ENCODE measurements around the gene ADISSP. TPM values are rescaled to one million over a fixed set of nuclear protein-coding genes. Genes with fewer than 3 reads are reported as not detected.
A peak's percentile ranks its signal among the peaks of the same experiment; 100 is the strongest.

The ADISSP gene
- total RNA-seq, 1 donor from 2014 or later: 23.5 TPM

DNA sequence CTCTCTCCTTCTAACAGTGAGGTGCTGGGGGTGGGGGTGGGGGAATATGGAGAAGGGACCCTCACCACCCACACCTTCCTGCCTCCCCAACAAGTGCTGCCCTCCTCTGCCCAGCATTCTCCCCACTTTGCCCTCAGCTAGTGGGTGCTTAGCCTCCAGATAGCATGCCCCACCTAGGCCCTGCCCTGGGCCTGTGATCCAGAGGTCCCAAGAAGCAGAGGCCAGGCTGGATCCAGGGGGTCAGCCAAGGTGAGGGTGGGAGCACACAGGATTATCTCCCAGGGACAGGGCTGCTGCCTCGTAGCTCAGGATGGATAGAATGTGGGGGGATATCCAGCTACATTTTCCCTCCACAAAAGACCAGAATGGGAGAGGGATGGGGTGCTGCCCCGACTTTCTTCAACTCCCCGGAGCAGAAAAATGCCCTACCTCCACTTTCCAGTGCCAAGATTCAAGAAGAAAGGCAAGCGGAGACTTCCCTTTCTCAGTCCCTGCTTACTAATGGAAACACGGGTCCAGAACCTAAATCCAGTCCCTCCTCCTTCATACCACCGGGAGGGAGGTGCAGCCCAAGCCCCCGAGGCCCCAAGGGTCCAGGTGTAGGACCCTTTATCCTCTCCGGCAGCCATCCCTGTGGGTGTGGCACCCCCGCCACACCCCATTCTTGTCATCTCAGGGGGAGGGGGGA is 987 bp downstream of the ADISSP start:
- H3K36me3 Mint-ChIP-seq (ENCODE audit: low read depth): no peaks in the 10 kb centered on the region
- no peak for DNase-seq (ENCODE audit: low spot score)
- H3K4me1 Mint-ChIP-seq (ENCODE audit: low read depth): peaks cover 19% of the 10 kb centered on the region
- no peaks in the 10 kb centered on the region for H3K9me3 Mint-ChIP-seq (ENCODE audit: low read depth)
- no peak overlapping the region for H3K27ac Mint-ChIP-seq (ENCODE audit: unreplicated experiment)
- no peaks in the 10 kb centered on the region for H3K27me3 Mint-ChIP-seq (ENCODE audit: low read depth)
- H3K4me3 Mint-ChIP-seq (ENCODE audit: unreplicated experiment): peak overlapping the region; percentile 82
- TF ChIP-seq, protein P1, sequence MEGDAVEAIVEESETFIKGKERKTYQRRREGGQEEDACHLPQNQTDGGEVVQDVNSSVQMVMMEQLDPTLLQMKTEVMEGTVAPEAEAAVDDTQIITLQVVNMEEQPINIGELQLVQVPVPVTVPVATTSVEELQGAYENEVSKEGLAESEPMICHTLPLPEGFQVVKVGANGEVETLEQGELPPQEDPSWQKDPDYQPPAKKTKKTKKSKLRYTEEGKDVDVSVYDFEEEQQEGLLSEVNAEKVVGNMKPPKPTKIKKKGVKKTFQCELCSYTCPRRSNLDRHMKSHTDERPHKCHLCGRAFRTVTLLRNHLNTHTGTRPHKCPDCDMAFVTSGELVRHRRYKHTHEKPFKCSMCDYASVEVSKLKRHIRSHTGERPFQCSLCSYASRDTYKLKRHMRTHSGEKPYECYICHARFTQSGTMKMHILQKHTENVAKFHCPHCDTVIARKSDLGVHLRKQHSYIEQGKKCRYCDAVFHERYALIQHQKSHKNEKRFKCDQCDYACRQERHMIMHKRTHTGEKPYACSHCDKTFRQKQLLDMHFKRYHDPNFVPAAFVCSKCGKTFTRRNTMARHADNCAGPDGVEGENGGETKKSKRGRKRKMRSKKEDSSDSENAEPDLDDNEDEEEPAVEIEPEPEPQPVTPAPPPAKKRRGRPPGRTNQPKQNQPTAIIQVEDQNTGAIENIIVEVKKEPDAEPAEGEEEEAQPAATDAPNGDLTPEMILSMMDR (IDR thresholded peaks at IDR 0.05): no peak

DNA sequence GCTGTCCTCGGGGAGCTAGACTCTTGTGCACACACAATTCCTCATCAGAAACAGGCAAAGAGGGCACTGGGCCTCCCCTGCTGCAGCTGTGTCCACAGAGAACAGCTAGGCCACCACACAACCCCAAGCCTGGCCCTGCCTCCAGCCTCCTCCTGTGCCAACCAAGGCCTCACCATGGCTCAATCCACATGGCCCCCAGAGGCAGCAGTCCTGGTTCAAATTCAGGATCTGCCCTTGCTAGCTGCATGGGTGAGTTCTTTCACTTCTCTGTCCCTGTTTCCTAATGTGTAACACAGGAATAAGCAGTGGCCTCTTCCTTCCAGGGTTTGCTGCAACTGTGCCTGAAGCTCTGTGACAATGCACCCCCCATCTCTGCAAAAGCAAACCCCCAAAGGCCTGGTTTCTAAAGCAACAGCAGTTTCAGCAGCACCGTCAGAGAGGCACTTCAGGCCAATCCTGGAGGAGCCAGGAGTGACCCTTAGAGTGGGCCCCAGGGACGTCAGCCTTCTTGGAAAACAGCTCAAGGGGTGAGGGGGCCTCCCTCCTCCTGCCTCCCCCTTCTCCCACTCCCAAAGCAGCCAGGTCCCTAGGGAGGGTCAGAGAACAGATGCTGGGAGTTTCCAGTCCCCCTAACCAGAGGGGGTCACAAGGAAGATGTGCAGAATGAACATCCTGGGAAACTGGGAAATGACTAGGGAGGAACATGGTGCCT is 2.2 kb downstream of the ADISSP start:
- Mint-ChIP-seq H3K9me3 (ENCODE audit: low read depth) (no peaks in the 10 kb centered on the region), H3K27ac (ENCODE audit: unreplicated experiment) (no peak overlapping the region), H3K4me1 (ENCODE audit: low read depth) (peaks cover 19% of the 10 kb centered on the region), H3K4me3 (ENCODE audit: unreplicated experiment) (no peak overlapping the region), H3K27me3 (ENCODE audit: low read depth) (no peaks in the 10 kb centered on the region), H3K36me3 (ENCODE audit: low read depth) (no peaks in the 10 kb centered on the region)
- TF ChIP-seq, protein P1 (IDR thresholded peaks at IDR 0.05): no peak
- DNase-seq (ENCODE audit: low spot score): no peak

DNA sequence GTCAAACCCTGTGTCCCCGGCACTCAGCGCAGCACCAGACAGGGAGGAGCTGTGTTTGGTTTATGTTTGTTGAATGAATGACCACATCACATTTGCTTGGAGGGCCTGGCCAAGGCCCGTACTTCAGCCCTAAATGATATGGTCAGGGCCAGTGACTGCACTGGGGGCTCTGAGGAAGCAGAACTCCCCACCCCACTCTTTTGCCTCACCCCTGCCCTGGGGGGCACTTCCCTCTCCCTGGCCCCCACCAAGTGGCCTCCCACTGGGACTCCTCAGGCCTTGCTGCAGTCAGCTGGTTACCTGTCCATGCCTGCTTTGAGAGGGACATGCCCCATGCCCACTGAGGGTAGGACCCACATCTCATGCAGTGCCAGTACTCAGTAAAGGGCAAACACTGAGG is 2.9 kb downstream of the ADISSP start:
- DNase-seq (ENCODE audit: low spot score): no peak
- TF ChIP-seq, protein P1 (IDR thresholded peaks at IDR 0.05): no peak
- Mint-ChIP-seq H3K36me3 (ENCODE audit: low read depth) (no peaks in the 10 kb centered on the region), H3K4me1 (ENCODE audit: low read depth) (peaks cover 19% of the 10 kb centered on the region), H3K27me3 (ENCODE audit: low read depth) (no peaks in the 10 kb centered on the region), H3K27ac (ENCODE audit: unreplicated experiment) (no peak overlapping the region), H3K9me3 (ENCODE audit: low read depth) (no peaks in the 10 kb centered on the region), H3K4me3 (ENCODE audit: unreplicated experiment) (no peak overlapping the region)

DNA sequence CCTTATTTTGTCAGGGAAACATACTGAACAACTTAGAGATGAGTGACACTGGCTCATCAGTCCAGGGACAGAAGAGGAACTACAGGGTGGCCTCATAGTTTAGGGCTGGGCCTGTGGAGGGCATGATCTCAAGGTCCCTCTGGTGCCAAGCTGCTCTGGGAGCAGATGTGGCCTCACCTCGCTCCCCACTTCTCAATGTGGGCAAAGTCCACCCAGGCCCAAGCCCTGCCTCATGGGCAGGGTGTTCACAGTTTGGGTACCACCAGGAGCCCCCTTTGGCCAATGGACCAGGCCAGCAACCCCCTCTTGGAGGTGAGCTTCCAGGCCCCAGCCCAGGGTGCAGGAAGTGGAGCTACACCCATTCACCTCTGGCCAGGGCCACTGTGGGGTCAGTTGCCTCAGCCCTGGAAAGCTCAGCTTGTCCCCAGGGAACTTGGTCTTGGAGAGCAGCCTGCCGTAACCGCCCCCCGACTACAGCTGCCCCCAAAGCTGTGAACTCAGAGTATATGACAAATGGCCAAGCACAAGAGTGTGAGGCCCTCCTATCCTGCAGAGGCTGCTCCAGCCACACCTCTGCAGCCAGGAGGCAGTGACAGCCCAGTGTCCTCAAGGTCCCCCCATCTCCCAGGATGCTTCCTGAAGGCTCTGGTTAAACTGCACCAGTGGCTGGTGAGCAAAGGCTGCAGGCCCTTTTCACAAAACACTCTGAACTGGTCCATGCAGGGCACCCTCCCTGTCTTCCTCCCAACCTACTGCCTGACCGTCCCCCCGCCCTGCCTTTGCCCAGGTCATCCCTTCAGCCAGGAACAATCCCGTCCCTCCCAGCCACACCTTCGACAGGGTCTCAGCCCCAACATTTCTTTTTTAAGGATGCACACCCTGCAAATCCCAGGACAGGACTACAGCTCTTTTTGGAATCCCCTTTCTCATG is 3.6 kb downstream of the ADISSP start:
- Mint-ChIP-seq H3K27me3 (ENCODE audit: low read depth) (no peaks in the 10 kb centered on the region), H3K9me3 (ENCODE audit: low read depth) (no peaks in the 10 kb centered on the region), H3K4me3 (ENCODE audit: unreplicated experiment) (no peak overlapping the region), H3K36me3 (ENCODE audit: low read depth) (no peaks in the 10 kb centered on the region), H3K27ac (ENCODE audit: unreplicated experiment) (no peak overlapping the region), H3K4me1 (ENCODE audit: low read depth) (peaks cover 16% of the 10 kb centered on the region)
- DNase-seq (ENCODE audit: low spot score): no peak
- TF ChIP-seq, protein P1 (IDR thresholded peaks at IDR 0.05): no peak
